Stimulated activated CD8-positive, alpha-beta memory T cell treated with anti-CD3 and anti-CD28 coated beads, Interleukin-7, amount 100 ng/mL, for 48 hours (primary cell): Measurements from ENCODE around the gene ZC3H10.
"Not testable (repeated sequence)": the region's sequence is repeated elsewhere in the genome, so short reads cannot be mapped to it uniquely, and the experiment has no call there.

Experiments used
- DNase-seq, 2 donors: peaks; one replicate each; pipeline ENCODE4 v3.0.0-alpha.2; 2020; ENCODE audit warnings: low read depth in 1 of 2; ENCODE audit errors: extremely low read depth in 1 of 2

The ZC3H10 gene

GRCh38 chr12:56117778-56118687 is at the start of gene ZC3H10:
Gene ZC3H10 (plus strand): TSS chr12:56118266. CDS start chr12:56120563, 2,297 bp downstream.
- peak; percentile 95 to 99 for DNase-seq

GRCh38 chr12:56071648-56072047 is 46.4 kb upstream of the ZC3H10 start:
- no peak for DNase-seq

- DNase-seq = no peak
These were observed 43.7 kb upstream of the ZC3H10 start for GRCh38 chr12:56074396-56074795.

- not testable (repeated sequence) for DNase-seq
These were observed 40.1 kb upstream of the ZC3H10 start for GRCh38 chr12:56077966-56078365.

- DNase-seq = no peak
These were observed 39.6 kb upstream of the ZC3H10 start for GRCh38 chr12:56078427-56078826.

GRCh38 chr12:56078931-56079722 is 38.9 kb upstream of the ZC3H10 start:
- peak in 1 of 2 donors; percentile 33 for DNase-seq

- peak in 1 of 2 donors; percentile 45 for DNase-seq
These were observed 38.1 kb upstream of the ZC3H10 start, which contains the start of gene ERBB3 for GRCh38 chr12:56079723-56080555. Gene ERBB3 (plus strand): TSS chr12:56080165. CDS start chr12:56080301, 136 bp downstream.

- no peak for DNase-seq
These were observed 37.4 kb upstream of the ZC3H10 start for GRCh38 chr12:56080556-56081138.

- no peak for DNase-seq
These were observed 36.4 kb upstream of the ZC3H10 start for GRCh38 chr12:56081393-56082347.

GRCh38 chr12:56082382-56082781 is 35.7 kb upstream of the ZC3H10 start:
- no peak for DNase-seq

- no peak for DNase-seq
These were observed 35.1 kb upstream of the ZC3H10 start for GRCh38 chr12:56082967-56083366.

- no peak for DNase-seq
These were observed 33.0 kb upstream of the ZC3H10 start for GRCh38 chr12:56084958-56085543.

GRCh38 chr12:56086096-56086495 is 32.0 kb upstream of the ZC3H10 start:
- no peak for DNase-seq

GRCh38 chr12:56086608-56087007 is 31.5 kb upstream of the ZC3H10 start:
- no peak for DNase-seq

- no peak for DNase-seq
These were observed 30.8 kb upstream of the ZC3H10 start for GRCh38 chr12:56087220-56087619.

- no peak for DNase-seq
These were observed 20.3 kb upstream of the ZC3H10 start for GRCh38 chr12:56097738-56098137.

- DNase-seq = no peak
These were observed 19.5 kb upstream of the ZC3H10 start for GRCh38 chr12:56098592-56098991.

GRCh38 chr12:56099787-56100186 is 18.3 kb upstream of the ZC3H10 start:
- DNase-seq = no peak

- DNase-seq = no peak
These were observed 17.0 kb upstream of the ZC3H10 start for GRCh38 chr12:56101045-56101444.
